Parathyroid adenoma (tissue), 2 donors: Measurements from ENCODE around the gene KIZ.
"Not testable (repeated sequence)": the region's sequence is repeated elsewhere in the genome, so short reads cannot be mapped to it uniquely, and the experiment has no call there.

Experiments
- H2AFZ ChIP-seq: fragments of 300-600 bp; sonication (generic); one replicate; pipeline ENCODE4 v1.7.0; 2017; ENCODE audit warnings: antibody characterized with exemption, mild to moderate bottlenecking
- H3K27ac ChIP-seq: fragments of 300-600 bp; sonication (generic); one replicate; pipeline ENCODE4 v1.7.0; 2017
- H3K27me3 ChIP-seq: fragments of 300-600 bp; sonication (generic); one replicate; pipeline ENCODE4 v1.7.0; 2017; ENCODE audit warnings: low read length; ENCODE audit not compliant: control insufficient read depth, insufficient read depth
- H3K36me3 ChIP-seq: fragments of 300-600 bp; sonication (generic); one replicate; pipeline ENCODE4 v1.7.0; 2017; ENCODE audit warnings: low read length; ENCODE audit not compliant: control insufficient read depth, insufficient read depth
- H3K4me1 ChIP-seq: fragments of 300-600 bp; sonication (generic); one replicate; pipeline ENCODE4 v1.7.0; 2017; ENCODE audit warnings: control low read depth
- H3K4me2 ChIP-seq: fragments of 300-600 bp; sonication (generic); one replicate; pipeline ENCODE4 v1.7.0; 2017; ENCODE audit warnings: low read length
- H3K4me3 ChIP-seq: fragments of 300-600 bp; sonication (generic); one replicate; pipeline ENCODE4 v1.7.0; 2017; ENCODE audit warnings: low read depth, low read length
- H3K79me2 ChIP-seq: fragments of 300-600 bp; sonication (generic); one replicate; pipeline ENCODE4 v1.7.0; 2017; ENCODE audit warnings: control low read depth
- H3K9ac ChIP-seq: fragments of 300-600 bp; sonication (generic); one replicate; pipeline ENCODE4 v1.7.0; 2017; ENCODE audit warnings: mild to moderate bottlenecking
- H3K9me3 ChIP-seq: fragments of 300-600 bp; sonication (generic); one replicate; pipeline ENCODE4 v1.7.0; 2017; ENCODE audit warnings: low read length; ENCODE audit not compliant: control insufficient read depth
- TF ChIP-seq, protein P1 (sequence below): fragments of 300-600 bp; sonication (generic); IDR thresholded peaks from one replicate; pipeline ENCODE4 v1.7.0; 2017; ENCODE audit warnings: antibody characterized with exemption, mild to moderate bottlenecking
- donor health status: primary hyperparathyroidism.

Gene KIZ

DNA sequence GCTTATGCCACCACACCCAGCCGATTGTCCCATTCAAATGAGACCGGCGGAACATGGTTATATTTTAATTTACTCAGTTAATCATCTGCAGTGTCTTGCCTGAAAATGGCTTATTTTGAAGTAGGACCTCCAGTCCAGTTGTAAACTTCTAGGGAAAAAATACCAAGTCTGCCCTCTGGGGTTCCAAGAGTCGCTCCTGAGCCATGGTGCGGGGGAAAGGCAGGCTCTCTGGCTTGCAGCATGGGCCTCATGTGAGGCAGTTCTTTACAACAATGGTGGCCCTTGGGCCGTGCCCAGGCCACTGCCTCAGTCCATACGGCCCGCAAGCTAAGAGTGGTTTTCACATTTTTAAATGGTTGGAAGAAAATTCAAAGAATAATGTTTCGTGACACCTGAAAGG, 114.5 kb downstream of the KIZ start:
- H3K36me3 ChIP-seq: no peaks in the 10 kb centered on the region
- TF ChIP-seq, protein P1, sequence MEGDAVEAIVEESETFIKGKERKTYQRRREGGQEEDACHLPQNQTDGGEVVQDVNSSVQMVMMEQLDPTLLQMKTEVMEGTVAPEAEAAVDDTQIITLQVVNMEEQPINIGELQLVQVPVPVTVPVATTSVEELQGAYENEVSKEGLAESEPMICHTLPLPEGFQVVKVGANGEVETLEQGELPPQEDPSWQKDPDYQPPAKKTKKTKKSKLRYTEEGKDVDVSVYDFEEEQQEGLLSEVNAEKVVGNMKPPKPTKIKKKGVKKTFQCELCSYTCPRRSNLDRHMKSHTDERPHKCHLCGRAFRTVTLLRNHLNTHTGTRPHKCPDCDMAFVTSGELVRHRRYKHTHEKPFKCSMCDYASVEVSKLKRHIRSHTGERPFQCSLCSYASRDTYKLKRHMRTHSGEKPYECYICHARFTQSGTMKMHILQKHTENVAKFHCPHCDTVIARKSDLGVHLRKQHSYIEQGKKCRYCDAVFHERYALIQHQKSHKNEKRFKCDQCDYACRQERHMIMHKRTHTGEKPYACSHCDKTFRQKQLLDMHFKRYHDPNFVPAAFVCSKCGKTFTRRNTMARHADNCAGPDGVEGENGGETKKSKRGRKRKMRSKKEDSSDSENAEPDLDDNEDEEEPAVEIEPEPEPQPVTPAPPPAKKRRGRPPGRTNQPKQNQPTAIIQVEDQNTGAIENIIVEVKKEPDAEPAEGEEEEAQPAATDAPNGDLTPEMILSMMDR: no peak
- H3K79me2 ChIP-seq: no peaks in the 10 kb centered on the region
- H2AFZ ChIP-seq: no peak overlapping the region
- peaks cover 8% of the 10 kb centered on the region for H3K4me1 ChIP-seq
- no peak overlapping the region for H3K4me3 ChIP-seq
- no peaks in the 10 kb centered on the region for H3K27me3 ChIP-seq
- H3K27ac ChIP-seq: no peak overlapping the region
- H3K9me3 ChIP-seq: no peaks in the 10 kb centered on the region
- no peak overlapping the region for H3K4me2 ChIP-seq
- H3K9ac ChIP-seq: no peak overlapping the region

DNA sequence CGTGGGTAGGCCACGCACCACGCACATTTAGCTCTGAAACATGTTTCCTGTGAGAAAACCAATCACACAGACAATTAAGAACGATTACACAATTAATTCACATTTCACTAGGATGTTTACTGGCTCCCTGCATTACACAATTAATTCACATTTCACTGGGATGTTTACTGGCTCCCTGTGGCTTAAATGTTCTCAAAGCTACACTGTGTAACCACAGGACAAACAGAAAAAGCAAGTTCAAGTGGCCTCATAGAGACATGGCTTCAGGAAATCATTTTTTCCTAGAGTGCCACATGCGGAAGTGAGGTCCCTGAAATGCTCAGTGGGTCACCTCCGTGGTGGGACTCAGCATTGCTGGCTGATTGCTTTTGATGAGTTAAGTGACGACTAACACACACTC, 115.5 kb downstream of the KIZ start:
- Histone ChIP-seq H3K79me2 (no peaks in the 10 kb centered on the region), H3K9ac (no peak overlapping the region), H3K36me3 (no peaks in the 10 kb centered on the region), H3K4me2 (no peak overlapping the region), H3K9me3 (no peaks in the 10 kb centered on the region), H3K4me1 (peaks cover 8% of the 10 kb centered on the region), H3K4me3 (no peak overlapping the region), H2AFZ (no peak overlapping the region), H3K27me3 (no peaks in the 10 kb centered on the region), H3K27ac (no peak overlapping the region)
- TF ChIP-seq, protein P1: no peak

DNA sequence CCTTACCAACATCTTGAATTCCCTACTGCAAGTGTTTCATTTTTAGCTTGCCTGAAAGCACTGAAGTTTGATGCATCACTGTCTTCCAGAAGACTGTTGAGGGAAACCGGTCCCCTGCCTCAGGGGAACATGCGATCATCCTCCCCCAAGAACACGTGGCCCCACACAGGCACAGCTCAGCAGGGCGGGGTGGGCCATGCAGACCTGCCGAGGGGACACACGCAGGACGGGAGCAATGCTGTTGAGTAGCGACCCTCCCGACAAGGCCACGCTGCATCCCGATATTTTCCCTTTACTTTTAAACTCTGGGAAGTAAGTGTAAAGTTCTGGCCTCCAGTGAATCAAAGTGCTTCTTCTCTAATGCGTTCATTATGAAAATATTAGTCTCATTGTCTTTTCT, 117.9 kb downstream of the KIZ start:
- no peaks in the 10 kb centered on the region for H3K27me3 ChIP-seq

DNA sequence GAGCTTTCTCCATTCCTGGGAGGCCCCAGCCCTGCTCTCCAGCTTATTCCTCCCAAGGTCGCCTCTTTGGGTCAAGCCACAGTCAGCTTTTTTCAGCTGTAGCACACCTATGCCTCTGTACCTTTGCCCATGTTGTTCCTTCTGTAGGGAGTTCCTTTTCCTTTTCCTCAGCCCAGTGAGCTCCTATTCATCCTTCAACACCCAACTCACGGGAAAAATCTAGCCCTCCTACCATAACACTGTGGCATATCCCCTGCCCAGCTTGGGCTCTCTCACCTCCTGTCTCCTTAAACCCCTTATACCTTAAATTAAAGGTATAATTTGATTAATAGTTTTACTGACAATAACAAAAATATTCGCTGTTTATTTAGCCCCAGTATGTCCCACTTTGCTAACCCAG, 118.9 kb downstream of the KIZ start:
- Histone ChIP-seq H3K27ac (no peak overlapping the region), H3K79me2 (no peaks in the 10 kb centered on the region), H3K4me1 (no peaks in the 10 kb centered on the region), H3K9me3 (no peaks in the 10 kb centered on the region), H3K4me2 (no peak overlapping the region), H2AFZ (no peak overlapping the region), H3K4me3 (no peak overlapping the region), H3K9ac (no peak overlapping the region), H3K27me3 (no peaks in the 10 kb centered on the region), H3K36me3 (no peaks in the 10 kb centered on the region)
- TF ChIP-seq, protein P1: no peak

More for the DNA sequence above, 117.9 kb downstream of the KIZ start:
- Histone ChIP-seq H3K9me3 (no peaks in the 10 kb centered on the region), H3K79me2 (no peaks in the 10 kb centered on the region), H3K4me2 (no peak overlapping the region), H3K9ac (no peak overlapping the region), H3K4me1 (peaks cover 3% of the 10 kb centered on the region), H3K27ac (no peak overlapping the region), H3K36me3 (no peaks in the 10 kb centered on the region), H2AFZ (no peak overlapping the region), H3K4me3 (no peak overlapping the region)
- TF ChIP-seq, protein P1: no peak

DNA sequence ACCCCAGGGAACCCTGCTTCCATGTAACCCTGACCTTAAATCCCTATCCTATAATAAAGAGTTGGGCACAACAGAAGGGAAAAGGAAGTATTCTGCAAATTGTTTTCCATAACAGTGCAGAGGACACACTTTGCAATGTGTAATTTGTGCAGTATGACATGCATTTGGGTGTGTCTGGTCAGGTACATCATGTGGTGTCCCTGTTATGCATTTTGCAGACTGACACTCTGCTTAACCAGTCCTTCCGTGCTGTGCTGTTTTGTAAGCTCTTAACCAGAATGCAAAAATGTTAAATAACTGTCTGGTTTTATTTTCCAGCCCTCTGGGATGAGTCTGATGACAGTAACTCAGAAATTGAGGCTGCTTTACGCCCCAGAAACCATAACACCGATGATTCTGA, 120.3 kb downstream of the KIZ start:
- no peaks in the 10 kb centered on the region for H3K9me3 ChIP-seq

DNA sequence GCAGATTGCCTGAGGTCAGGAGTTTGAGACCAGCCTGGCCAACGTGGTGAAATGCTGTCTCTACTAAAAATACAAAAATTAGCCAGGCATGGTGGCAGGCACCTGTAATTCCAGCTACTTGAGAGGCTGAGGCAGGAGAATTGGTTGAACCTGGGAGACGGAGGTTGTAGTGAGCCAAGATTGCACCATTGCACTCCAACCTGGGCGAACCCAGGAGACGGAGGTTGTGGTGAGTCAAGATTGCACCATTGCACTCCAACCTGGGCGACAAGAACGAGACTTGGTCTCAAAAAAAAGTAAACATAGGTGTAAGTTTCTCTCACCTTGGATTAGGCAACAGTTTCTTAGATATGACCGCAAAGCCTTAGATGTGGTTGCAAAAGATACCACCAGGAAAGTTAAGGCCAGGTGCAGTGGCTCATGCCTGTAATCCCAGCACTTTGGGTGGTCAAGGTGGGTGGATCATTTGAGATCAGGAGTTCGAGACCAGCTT, 121.8 kb downstream of the KIZ start:
- not testable (repeated sequence) for H3K4me3 ChIP-seq, H3K9ac ChIP-seq, H2AFZ ChIP-seq, H3K4me1 ChIP-seq, H3K27ac ChIP-seq, H3K9me3 ChIP-seq, H3K27me3 ChIP-seq, H3K79me2 ChIP-seq, H3K36me3 ChIP-seq, H3K4me2 ChIP-seq

More for the DNA sequence above, 120.3 kb downstream of the KIZ start:
- H3K4me3 ChIP-seq: no peak overlapping the region
- no peak overlapping the region for H2AFZ ChIP-seq
- TF ChIP-seq, protein P1: no peak
- no peaks in the 10 kb centered on the region for H3K36me3 ChIP-seq
- H3K4me2 ChIP-seq: no peak overlapping the region
- H3K27me3 ChIP-seq: no peaks in the 10 kb centered on the region
- no peak overlapping the region for H3K9ac ChIP-seq
- no peaks in the 10 kb centered on the region for H3K4me1 ChIP-seq
- no peak overlapping the region for H3K27ac ChIP-seq
- no peaks in the 10 kb centered on the region for H3K79me2 ChIP-seq
